Measurements from ENCODE around the gene BRI3.
A peak's percentile ranks its signal among the peaks of the same experiment; 100 is the strongest.

Gene BRI3

GRCh38 chr7:98242934-98243333, 38.6 kb upstream of the BRI3 start:
- peaks cover under 1% of the 10 kb centered on the region for H3K4me1 Mint-ChIP-seq (ENCODE audit: low read depth)
- H3K27me3 Mint-ChIP-seq (ENCODE audit: low read depth) = no peaks in the 10 kb centered on the region
- peak overlapping the region; percentile 31 for H3K27ac Mint-ChIP-seq
- H3K4me3 Mint-ChIP-seq = no peak overlapping the region
- DNase-seq (ENCODE audit: low spot score) = no peak
- H3K9me3 Mint-ChIP-seq = no peaks in the 10 kb centered on the region
- peaks cover 18% of the 10 kb centered on the region for H3K36me3 Mint-ChIP-seq (ENCODE audit: low read depth)

DNA sequence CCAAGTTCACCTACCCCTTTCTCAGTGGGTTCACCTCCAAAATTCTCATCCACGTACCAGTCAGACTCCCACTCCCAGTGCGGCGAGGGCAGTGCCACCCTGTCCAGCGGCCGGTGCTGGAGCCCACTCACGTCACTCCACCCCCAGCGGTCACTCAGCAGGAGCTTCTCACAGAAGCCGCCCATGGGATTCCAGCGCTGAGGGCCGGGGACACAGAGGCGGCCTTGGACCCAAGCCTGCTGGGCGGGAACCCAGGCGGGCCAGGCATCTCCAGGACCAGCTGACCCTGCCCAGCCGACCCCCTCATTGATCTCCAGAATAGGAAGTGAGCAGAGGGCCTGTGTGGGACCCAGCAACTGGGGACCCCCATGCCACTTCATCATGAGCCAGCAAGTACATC, 36.6 kb upstream of the BRI3 start:
- no peak overlapping the region for H3K27ac Mint-ChIP-seq
- no peak overlapping the region for H3K4me3 Mint-ChIP-seq
- H3K9me3 Mint-ChIP-seq = no peaks in the 10 kb centered on the region
- DNase-seq (ENCODE audit: low spot score) = no peak
- peaks cover 22% of the 10 kb centered on the region for H3K36me3 Mint-ChIP-seq (ENCODE audit: low read depth)
- H3K4me1 Mint-ChIP-seq (ENCODE audit: low read depth) = peaks cover 12% of the 10 kb centered on the region
- H3K27me3 Mint-ChIP-seq (ENCODE audit: low read depth) = no peaks in the 10 kb centered on the region

DNA sequence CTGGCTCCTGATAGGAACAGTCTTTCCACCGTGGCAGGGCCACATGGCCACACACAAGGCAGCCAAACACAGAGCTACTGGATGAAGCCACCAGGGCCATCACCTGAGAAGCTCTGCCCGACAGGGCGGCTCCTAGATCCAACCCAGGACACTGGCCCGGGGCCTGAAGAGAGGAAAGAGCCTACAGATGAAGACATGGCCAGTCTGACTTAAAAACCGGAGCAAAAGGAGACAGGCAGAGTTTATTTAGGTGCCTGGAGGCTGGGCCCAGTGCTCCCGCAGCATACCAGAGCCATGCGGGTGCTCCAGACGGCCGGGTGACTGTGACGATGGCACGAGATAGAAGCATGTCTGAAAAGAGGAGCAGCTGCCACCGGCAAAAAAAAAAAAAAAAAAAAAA, 33.3 kb upstream of the BRI3 start:
- peak overlapping the region; percentile 12 for H3K4me3 Mint-ChIP-seq

DNA sequence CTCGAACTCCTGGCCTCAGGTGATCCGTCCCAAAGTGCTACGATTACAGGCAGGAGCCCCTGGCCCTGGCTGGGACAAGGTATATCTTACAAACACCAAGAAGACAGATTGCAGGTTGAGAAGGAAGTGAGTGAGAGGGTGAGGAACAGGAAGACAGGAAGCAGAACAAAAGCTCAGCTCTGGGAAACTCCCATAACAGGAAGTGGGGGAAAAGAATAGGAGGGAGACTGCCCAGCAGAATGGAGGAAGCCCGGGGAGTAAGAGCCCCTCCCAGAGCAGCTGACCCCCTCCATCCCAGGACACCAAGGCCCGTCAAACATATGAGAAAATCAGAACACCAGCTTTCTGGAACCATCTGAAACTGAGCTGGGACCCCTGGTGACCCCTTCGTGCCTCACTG, 32.4 kb upstream of the BRI3 start:
- peaks cover 21% of the 10 kb centered on the region for H3K36me3 Mint-ChIP-seq (ENCODE audit: low read depth)
- H3K4me3 Mint-ChIP-seq = peak overlapping the region; percentile 97
- H3K27ac Mint-ChIP-seq = peak overlapping the region; percentile 100
- H3K27me3 Mint-ChIP-seq (ENCODE audit: low read depth) = no peaks in the 10 kb centered on the region
- H3K4me1 Mint-ChIP-seq (ENCODE audit: low read depth) = peaks cover 34% of the 10 kb centered on the region
- no peaks in the 10 kb centered on the region for H3K9me3 Mint-ChIP-seq
- no peak for DNase-seq (ENCODE audit: low spot score)

More for the DNA sequence above, 33.3 kb upstream of the BRI3 start:
- H3K27ac Mint-ChIP-seq = peak overlapping the region; percentile 45
- H3K4me1 Mint-ChIP-seq (ENCODE audit: low read depth) = peaks cover 31% of the 10 kb centered on the region
- no peaks in the 10 kb centered on the region for H3K9me3 Mint-ChIP-seq
- peaks cover 21% of the 10 kb centered on the region for H3K36me3 Mint-ChIP-seq (ENCODE audit: low read depth)
- H3K27me3 Mint-ChIP-seq (ENCODE audit: low read depth) = no peaks in the 10 kb centered on the region
- no peak for DNase-seq (ENCODE audit: low spot score)

GRCh38 chr7:98250789-98251188, 30.7 kb upstream of the BRI3 start:
- Mint-ChIP-seq H3K27ac (peak overlapping the region; percentile 100), H3K9me3 (no peaks in the 10 kb centered on the region), H3K27me3 (ENCODE audit: low read depth) (no peaks in the 10 kb centered on the region), H3K36me3 (ENCODE audit: low read depth) (peaks cover 27% of the 10 kb centered on the region), H3K4me3 (peak overlapping the region; percentile 97), H3K4me1 (ENCODE audit: low read depth) (peaks cover 43% of the 10 kb centered on the region)
- DNase-seq (ENCODE audit: low spot score) = peak; percentile 48

DNA sequence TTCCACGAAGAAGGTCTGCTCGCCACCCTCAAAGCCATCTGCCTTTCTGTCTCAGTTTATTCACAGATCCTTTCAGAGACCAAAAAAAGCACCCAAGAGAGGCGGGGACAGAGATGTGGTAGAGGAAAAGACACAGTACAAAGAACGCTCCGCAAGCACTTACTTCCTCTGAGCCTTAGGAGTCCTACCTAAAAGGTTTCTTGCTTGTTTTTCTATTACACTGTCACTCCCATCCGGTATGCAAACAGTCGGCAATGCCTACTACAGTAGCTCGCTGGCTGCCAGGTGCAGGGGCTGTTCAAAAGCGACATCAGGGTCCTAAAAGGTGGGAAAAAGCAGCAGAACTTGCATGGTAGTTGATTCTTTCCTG, 30.3 kb upstream of the BRI3 start:
- Mint-ChIP-seq H3K4me1 (ENCODE audit: low read depth) (peaks cover 44% of the 10 kb centered on the region), H3K9me3 (no peaks in the 10 kb centered on the region), H3K36me3 (ENCODE audit: low read depth) (peaks cover 27% of the 10 kb centered on the region), H3K27me3 (ENCODE audit: low read depth) (no peaks in the 10 kb centered on the region), H3K4me3 (peak overlapping the region; percentile 97), H3K27ac (peak overlapping the region; percentile 100)
- peak; percentile 12 for DNase-seq (ENCODE audit: low spot score)

GRCh38 chr7:98251601-98252424, 29.7 kb upstream of the BRI3 start, which contains the start of gene TECPR1:
Gene TECPR1 (minus strand): TSS chr7:98252232. CDS start chr7:98246146, 6,086 bp downstream.
- peak within 1 kb of the TSS; percentile 100 for H3K27ac Mint-ChIP-seq
- peaks cover 48% of the 10 kb centered on the region for H3K4me1 Mint-ChIP-seq (ENCODE audit: low read depth)
- H3K36me3 Mint-ChIP-seq (ENCODE audit: low read depth) = peaks cover 32% of the 10 kb centered on the region
- DNase-seq (ENCODE audit: low spot score) = peak; percentile 94
- no peaks in the 10 kb centered on the region for H3K9me3 Mint-ChIP-seq
- H3K4me3 Mint-ChIP-seq = peak within 1 kb of the TSS; percentile 97
- H3K27me3 Mint-ChIP-seq (ENCODE audit: low read depth) = no peaks in the 10 kb centered on the region

- Mint-ChIP-seq H3K27ac (peak overlapping the region; percentile 100), H3K4me1 (ENCODE audit: low read depth) (peaks cover 48% of the 10 kb centered on the region), H3K36me3 (ENCODE audit: low read depth) (peaks cover 33% of the 10 kb centered on the region), H3K9me3 (no peaks in the 10 kb centered on the region), H3K4me3 (peak overlapping the region; percentile 97), H3K27me3 (ENCODE audit: low read depth) (no peaks in the 10 kb centered on the region)
- DNase-seq (ENCODE audit: low spot score) = no peak
Observed at GRCh38 chr7:98252425-98253054, 28.9 kb upstream of the BRI3 start.

DNA sequence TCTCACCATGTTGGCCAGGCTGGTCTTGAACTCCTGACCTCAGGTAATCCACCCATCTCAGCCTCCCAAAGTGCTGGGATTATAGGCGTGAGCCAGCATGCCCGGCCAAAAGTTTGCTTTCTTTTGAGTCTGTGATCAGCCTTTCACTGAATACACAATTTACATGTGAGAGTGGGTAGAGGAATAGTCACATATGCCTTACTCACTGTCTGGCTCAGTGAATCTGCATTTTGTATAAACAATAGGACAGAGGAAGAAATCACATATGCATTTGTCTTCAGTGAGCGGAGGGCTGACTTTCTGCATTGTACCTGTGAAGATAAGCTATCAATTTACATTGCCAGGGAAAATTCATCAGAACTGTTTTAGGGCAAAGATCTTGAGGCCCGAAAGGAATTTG, 27.0 kb upstream of the BRI3 start:
- Mint-ChIP-seq H3K4me1 (ENCODE audit: low read depth) (peaks cover 38% of the 10 kb centered on the region), H3K36me3 (ENCODE audit: low read depth) (peaks cover 31% of the 10 kb centered on the region), H3K4me3 (no peak overlapping the region), H3K27ac (peak overlapping the region; percentile 80), H3K9me3 (no peaks in the 10 kb centered on the region), H3K27me3 (ENCODE audit: low read depth) (no peaks in the 10 kb centered on the region)
- no peak for DNase-seq (ENCODE audit: low spot score)

DNA sequence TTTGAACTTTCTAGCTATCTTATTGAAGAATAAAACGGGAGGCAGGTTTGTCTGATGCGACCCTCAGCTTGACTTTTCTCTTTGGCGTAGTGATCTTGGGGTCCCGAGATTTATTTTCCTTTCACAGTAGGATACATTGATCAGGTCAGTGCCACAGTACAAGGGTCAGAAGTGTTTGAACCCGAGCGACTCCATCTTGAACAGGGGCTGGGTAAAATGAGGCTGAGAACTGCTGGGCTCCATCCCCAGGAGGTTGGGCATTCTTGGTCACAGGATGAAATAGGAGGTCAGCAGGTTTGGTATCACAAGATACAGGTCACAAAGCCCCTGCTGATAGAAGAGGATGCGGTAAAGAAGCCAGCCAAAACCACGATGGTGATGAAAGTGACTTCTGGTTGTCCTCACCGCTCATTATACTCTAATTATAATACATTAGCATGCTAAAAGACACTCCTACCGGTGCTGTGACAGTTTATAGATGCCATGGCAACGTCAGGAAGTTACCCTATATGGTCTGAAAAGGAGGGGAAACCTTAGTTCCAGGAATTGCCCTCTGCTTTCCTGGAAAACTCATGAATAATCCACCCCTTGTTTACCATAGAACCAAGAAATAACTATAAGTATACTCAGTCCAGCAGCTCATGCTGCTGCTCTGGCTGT, 26.4 kb upstream of the BRI3 start:
- H3K27ac Mint-ChIP-seq = peak overlapping the region; percentile 80
- H3K9me3 Mint-ChIP-seq = no peaks in the 10 kb centered on the region
- H3K4me1 Mint-ChIP-seq (ENCODE audit: low read depth) = peaks cover 33% of the 10 kb centered on the region
- H3K36me3 Mint-ChIP-seq (ENCODE audit: low read depth) = peaks cover 27% of the 10 kb centered on the region
- no peaks in the 10 kb centered on the region for H3K27me3 Mint-ChIP-seq (ENCODE audit: low read depth)
- peak; percentile 25 for DNase-seq (ENCODE audit: low spot score)
- peak overlapping the region; percentile 33 for H3K4me3 Mint-ChIP-seq

DNA sequence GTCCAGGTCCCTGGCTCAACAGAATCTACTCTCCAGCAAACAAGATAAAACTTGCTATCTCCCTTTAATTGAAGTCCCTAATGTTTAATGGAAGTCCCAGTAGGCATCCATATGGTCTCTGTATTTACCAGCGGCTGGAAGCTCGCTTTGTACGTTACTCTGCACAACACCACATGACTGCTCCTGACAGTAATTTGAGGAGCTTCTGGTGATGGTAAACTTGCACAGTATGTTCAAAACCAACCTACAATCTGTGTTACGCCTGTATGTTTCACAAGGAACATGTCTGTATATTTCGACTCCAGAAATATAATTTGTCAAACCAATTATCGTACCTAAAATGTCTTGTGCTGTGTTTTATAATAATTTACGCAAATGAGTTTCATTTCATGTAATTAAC, 25.1 kb upstream of the BRI3 start:
- no peak for DNase-seq (ENCODE audit: low spot score)
- no peak overlapping the region for H3K4me3 Mint-ChIP-seq
- H3K36me3 Mint-ChIP-seq (ENCODE audit: low read depth) = peaks cover 33% of the 10 kb centered on the region
- no peaks in the 10 kb centered on the region for H3K9me3 Mint-ChIP-seq
- peaks cover 23% of the 10 kb centered on the region for H3K4me1 Mint-ChIP-seq (ENCODE audit: low read depth)
- no peaks in the 10 kb centered on the region for H3K27me3 Mint-ChIP-seq (ENCODE audit: low read depth)
- H3K27ac Mint-ChIP-seq = peak overlapping the region; percentile 52

- Mint-ChIP-seq H3K27me3 (ENCODE audit: low read depth) (no peaks in the 10 kb centered on the region), H3K4me3 (no peak overlapping the region), H3K27ac (no peak overlapping the region), H3K4me1 (ENCODE audit: low read depth) (peaks cover 21% of the 10 kb centered on the region), H3K36me3 (ENCODE audit: low read depth) (peaks cover 40% of the 10 kb centered on the region), H3K9me3 (no peaks in the 10 kb centered on the region)
- DNase-seq (ENCODE audit: low spot score) = no peak
Observed at GRCh38 chr7:98257701-98258100, 23.8 kb upstream of the BRI3 start.

DNA sequence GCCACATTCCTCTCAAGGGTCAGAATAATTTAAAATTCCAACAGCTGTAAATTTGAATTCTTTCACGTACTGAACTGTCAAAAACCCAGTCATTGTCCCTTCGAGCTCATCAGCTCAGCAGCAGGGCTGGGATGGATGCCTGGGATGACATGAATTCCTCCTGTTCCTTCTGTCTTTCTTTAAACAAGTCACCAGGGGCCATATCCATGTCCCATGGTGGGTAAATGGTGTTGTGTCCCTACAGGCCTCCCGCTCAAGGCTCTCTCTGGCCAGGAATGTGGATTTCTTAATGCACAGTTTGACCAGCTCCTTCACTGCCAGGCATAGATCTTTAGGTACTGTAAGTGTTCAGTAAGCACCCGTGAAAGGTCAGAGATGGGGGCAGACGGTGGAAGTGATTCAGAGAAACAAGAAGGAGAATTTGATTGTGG, 15.6 kb upstream of the BRI3 start:
- Mint-ChIP-seq H3K27ac (no peak overlapping the region), H3K27me3 (ENCODE audit: low read depth) (no peaks in the 10 kb centered on the region), H3K4me1 (ENCODE audit: low read depth) (peaks cover 7% of the 10 kb centered on the region), H3K4me3 (no peak overlapping the region), H3K9me3 (no peaks in the 10 kb centered on the region), H3K36me3 (ENCODE audit: low read depth) (peaks cover 18% of the 10 kb centered on the region)
- DNase-seq (ENCODE audit: low spot score) = no peak

GRCh38 chr7:98266840-98267239, 14.6 kb upstream of the BRI3 start:
- H3K27ac Mint-ChIP-seq = no peak overlapping the region
- H3K36me3 Mint-ChIP-seq (ENCODE audit: low read depth) = peaks cover 9% of the 10 kb centered on the region
- H3K9me3 Mint-ChIP-seq = no peaks in the 10 kb centered on the region

More at GRCh38 chr7:98266840-98267239, 14.6 kb upstream of the BRI3 start:
- Mint-ChIP-seq H3K27me3 (ENCODE audit: low read depth) (no peaks in the 10 kb centered on the region), H3K4me1 (ENCODE audit: low read depth) (peaks cover 7% of the 10 kb centered on the region), H3K4me3 (no peak overlapping the region)
- no peak for DNase-seq (ENCODE audit: low spot score)

Measured in T-helper 2 cell treated with Interferon-gamma antibody and Interleukin-4, amounts not matched to agents 5 μg/mL and 100 μg/mL, for 36 hours (primary cell).